Measurements from ENCODE around the gene KLK3.
"Not testable (repeated sequence)": the region's sequence is repeated elsewhere in the genome, so short reads cannot be mapped to it uniquely, and the experiment has no call there.

Gene KLK3

GRCh38 chr19:50854636-50855410, at the start of gene KLK3:
Gene KLK3 (plus strand): TSS chr19:50854915. CDS start chr19:50854956, 41 bp downstream.
- no peak for DNase-seq

GRCh38 chr19:50808856-50809255, 45.9 kb upstream of the KLK3 start:
- DNase-seq = no peak

- DNase-seq = not testable (repeated sequence)
Observed at GRCh38 chr19:50811622-50812238, 43.0 kb upstream of the KLK3 start.

GRCh38 chr19:50812474-50812873, 42.2 kb upstream of the KLK3 start:
- DNase-seq = no peak

- DNase-seq = no peak
Observed at GRCh38 chr19:50814883-50815282, 39.8 kb upstream of the KLK3 start.

- no peak for DNase-seq
Observed at GRCh38 chr19:50815439-50815838, 39.3 kb upstream of the KLK3 start.

GRCh38 chr19:50817941-50818858, 36.5 kb upstream of the KLK3 start:
- peak; percentile 32 for DNase-seq

- no peak for DNase-seq
Observed at GRCh38 chr19:50818859-50819472, 35.7 kb upstream of the KLK3 start.

- DNase-seq = no peak
Observed at GRCh38 chr19:50819636-50820035, 35.1 kb upstream of the KLK3 start.

GRCh38 chr19:50820086-50820485, 34.6 kb upstream of the KLK3 start:
- DNase-seq = no peak

- DNase-seq = no peak
Observed at GRCh38 chr19:50820549-50821247, 34.0 kb upstream of the KLK3 start.

GRCh38 chr19:50821248-50821612, 33.5 kb upstream of the KLK3 start:
- DNase-seq = no peak

GRCh38 chr19:50821622-50822021, 33.1 kb upstream of the KLK3 start:
- DNase-seq = no peak

- no peak for DNase-seq
Observed at GRCh38 chr19:50822661-50823208, 32.0 kb upstream of the KLK3 start.

- DNase-seq = no peak
Observed at GRCh38 chr19:50823389-50824042, 31.2 kb upstream of the KLK3 start, which contains the start of gene KLK1. Gene KLK1 (minus strand): TSS chr19:50823787. CDS start chr19:50823748, 39 bp downstream.

- DNase-seq = no peak
Observed at GRCh38 chr19:50826492-50827240, 28.0 kb upstream of the KLK3 start.

GRCh38 chr19:50827476-50827875, 27.2 kb upstream of the KLK3 start:
- DNase-seq = no peak

- DNase-seq = no peak
Observed at GRCh38 chr19:50829801-50830200, 24.9 kb upstream of the KLK3 start.

GRCh38 chr19:50830266-50831025, 24.3 kb upstream of the KLK3 start:
- DNase-seq = no peak

GRCh38 chr19:50831026-50831396, 23.7 kb upstream of the KLK3 start:
- DNase-seq = no peak
